Stimulated activated CD8-positive, alpha-beta memory T cell treated with anti-CD3 and anti-CD28 coated beads, Interleukin-12 subunit alpha, Interleukin-12 subunit beta, amount 100 ng/mL, for 24 hours (primary cell): ENCODE results near the gene KCTD1.

Experiments used
- DNase-seq: peaks from one replicate; pipeline ENCODE4 v3.0.0-alpha.2; 2020; ENCODE audit errors: extremely low read depth

KCTD1 gene

DNA sequence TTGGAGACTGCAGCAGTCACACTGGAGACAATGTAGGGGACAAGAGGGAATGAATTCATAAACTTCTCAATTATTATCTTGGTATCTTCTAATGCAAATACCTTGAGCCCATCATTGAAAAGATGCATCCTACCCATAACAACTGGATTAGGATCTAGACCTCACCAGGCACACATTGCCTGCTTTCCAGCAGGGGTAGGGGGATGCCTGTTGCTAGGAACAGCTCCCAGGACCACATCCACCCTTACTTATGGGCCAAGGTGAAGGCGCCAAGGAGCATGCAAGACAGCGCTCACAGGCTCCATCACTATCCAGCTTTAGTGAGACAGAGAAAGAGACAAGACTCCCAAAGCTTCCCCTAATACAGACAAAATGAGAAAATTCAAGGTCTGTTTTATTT, 24.4 kb downstream of the KCTD1 start:
- DNase-seq: no peak

DNA sequence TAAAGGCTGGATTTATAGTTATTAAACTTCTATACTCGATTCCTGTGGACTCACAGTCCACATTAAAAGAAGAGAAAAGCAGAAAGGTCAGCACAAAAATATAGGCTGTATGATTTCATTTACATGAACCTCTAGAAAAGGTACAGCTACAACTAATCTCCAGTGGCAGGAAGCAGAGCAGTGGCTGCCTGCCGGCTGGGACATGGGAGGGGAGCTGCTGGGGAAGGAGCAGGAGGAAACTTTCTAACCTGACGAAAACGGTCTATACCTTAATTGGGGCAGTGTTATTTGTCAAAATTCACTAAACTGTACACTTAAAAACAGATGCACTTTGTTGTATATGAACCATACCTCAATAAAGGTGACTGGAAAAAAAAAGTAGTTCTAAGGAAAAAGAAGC, 26.7 kb downstream of the KCTD1 start:
- DNase-seq: no peak

DNA sequence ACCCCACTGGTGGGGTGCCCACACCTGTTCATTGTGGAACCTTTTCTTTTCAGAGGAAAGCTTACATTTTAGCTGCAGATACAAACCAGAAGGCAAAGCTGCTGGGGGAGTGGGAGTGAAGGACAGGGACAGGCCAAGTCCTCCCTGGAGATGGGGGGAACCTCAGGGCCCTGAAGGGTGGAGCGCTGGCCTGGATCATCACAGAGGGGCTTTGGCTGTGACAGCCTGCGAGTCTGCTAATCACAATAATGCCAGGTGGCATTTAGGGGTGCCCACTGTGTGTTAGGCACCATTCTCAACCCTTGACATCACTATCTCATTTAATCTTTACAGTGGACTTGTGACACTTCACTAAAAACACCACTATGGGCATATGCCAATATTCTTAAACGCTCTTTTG, 27.4 kb downstream of the KCTD1 start:
- DNase-seq: no peak

DNA sequence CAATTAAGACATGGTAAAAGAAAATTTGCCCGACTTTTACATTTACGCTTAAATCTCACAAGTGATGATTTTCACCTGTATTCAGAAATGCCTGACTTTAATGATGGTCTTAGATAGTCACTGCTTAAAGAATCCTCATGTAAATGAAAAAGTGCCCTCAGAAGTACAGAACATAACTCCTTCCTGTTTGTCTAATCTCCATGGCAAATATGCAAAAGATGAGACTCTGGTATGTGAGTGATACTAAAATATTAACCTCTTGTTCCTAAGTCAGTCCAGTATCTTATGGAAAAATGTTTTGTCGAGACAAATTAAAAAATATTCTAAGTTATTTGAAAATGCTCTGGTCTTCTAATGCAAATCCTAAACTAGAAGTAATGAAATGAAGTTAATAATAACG, 29.2 kb downstream of the KCTD1 start:
- no peak for DNase-seq

- DNase-seq: no peak
Observed at GRCh38 chr18:26516964-26517363, 31.4 kb downstream of the KCTD1 start.

GRCh38 chr18:26515643-26516487, 32.5 kb downstream of the KCTD1 start:
- no peak for DNase-seq

GRCh38 chr18:26511339-26512071, 36.8 kb downstream of the KCTD1 start:
- no peak for DNase-seq

DNA sequence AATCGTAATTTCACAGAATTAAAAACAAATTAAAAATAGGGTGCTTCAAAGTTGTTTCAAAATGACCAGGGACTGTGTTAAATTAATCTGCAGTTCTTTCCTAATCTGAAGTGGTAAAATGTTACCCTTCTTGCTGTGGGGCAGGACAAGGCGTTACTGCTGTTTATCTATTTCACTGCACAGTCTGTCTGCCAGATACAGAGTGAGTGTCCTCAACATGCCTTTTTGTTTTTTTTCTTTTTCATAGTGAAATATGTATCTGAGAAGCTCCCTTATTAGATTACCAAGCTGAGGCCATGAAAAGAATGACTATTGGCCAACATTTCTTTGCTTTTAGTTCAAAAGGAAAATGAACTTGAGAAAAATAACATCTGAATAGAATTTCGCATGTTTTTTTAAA, 38.0 kb downstream of the KCTD1 start:
- DNase-seq: no peak

- DNase-seq: no peak
Observed at GRCh38 chr18:26506012-26506411, 42.3 kb downstream of the KCTD1 start.

DNA sequence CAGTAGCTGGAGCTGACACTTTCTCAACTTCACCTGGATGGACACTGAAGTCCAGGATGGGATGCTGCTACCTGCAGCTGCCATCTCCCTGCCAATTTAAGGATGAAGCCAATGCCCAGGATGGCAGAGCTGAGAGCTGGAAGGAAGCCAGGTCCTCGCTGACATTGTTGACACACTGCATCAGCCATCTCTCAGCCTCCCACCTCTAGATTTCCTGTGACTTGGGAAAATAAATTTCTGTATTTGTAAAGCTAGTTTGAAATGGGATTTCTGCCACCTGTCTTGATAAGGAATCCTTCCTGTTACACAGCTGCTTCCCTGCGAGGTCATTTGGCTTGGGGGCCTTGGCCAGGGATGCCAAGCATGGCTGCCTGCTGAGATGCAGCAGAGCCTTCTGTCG, 43.5 kb downstream of the KCTD1 start:
- no peak for DNase-seq

DNA sequence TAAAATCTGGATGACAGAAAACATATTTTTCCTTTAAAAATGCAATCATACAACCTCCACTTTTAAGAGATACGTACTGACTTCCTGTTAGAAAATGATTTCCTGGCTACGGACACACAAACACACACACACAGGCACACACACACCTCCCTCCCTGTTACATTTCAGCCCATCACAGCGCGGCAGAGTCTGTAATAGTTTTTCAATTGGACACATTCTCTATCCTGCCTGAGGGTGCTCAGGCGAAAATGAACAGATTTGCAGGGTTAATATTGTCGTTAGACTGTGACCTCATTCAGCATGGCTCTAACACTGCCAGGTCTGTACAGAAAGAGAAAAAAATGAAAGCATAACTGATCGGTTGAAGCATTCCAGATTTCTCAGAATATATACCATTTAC, 45.0 kb downstream of the KCTD1 start:
- DNase-seq: no peak

- no peak for DNase-seq
Observed at GRCh38 chr18:26502823-26503222, 45.5 kb downstream of the KCTD1 start.

DNA sequence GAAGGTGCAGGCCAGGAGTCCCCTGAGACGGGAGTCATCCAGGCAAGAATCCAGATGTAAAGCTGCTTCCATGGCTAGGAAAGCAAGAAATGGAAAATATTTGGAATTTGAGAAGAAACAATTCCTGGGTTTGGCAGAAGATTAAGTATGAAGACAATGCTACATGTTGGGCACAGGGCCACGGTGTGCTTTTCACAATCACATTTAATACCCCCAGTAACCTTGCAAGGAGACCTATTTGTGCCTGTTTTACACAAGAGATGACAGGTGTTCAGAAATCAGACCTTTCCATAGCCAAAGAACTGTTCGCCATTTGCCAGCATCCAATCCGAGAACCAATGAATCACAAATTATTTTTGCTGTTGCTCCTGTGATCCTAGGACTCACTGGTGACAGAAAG, 50.5 kb downstream of the KCTD1 start:
- no peak for DNase-seq

DNA sequence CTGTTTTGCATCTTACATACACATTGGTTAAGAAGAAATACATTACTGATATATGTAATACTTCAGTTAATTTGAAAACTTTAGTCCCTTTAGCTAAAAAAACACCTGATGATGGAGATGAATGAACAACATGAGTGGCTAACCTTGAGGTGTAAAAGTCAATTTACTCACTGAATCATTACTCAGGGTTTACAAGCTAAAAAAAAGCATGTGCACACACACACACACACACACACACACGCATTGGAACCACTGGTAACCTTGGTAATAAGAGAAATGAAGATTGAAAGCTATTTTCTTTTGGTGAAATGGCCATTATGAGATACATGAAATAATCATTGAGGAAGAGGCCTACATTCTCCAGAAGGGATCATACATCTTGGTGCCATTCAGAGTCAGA, 51.8 kb downstream of the KCTD1 start:
- DNase-seq: no peak

DNA sequence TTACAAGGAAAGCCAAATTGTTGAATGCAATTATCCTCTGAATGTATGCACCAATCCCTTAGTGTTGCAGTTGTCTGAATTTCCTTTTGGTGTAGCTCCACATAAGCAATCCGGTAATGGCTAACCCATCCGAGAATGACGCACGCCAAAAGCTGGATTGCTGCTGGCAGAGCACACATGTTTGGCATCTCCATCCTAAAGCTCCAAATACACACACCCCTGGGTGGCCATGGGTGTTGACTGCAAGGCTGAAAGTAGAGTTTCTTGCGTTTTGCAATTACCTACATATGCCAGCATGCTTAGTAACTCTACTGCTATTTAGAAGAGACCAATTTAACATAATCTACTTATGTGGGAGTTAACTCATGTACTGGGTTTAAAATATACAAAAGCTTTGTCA, 53.1 kb downstream of the KCTD1 start:
- DNase-seq: no peak

DNA sequence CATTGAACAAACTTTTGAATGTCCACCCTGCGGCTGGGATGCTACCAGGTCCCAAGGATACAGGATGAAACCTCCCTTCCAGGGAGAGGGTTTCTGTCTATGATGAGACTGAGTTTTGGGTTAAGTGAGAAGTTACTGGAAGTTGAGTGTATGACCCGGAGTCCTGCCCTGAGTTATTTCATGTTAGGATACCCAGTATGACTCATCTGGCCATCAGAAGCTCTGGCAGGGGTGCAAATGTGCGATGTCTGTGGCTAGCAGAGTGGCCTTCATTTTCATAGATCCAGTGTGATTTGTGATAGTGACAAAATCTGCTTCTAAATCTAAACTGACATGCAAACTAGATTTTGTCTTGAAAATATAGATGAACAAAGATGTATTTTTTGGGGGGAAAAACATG, 55.3 kb downstream of the KCTD1 start:
- no peak for DNase-seq

DNA sequence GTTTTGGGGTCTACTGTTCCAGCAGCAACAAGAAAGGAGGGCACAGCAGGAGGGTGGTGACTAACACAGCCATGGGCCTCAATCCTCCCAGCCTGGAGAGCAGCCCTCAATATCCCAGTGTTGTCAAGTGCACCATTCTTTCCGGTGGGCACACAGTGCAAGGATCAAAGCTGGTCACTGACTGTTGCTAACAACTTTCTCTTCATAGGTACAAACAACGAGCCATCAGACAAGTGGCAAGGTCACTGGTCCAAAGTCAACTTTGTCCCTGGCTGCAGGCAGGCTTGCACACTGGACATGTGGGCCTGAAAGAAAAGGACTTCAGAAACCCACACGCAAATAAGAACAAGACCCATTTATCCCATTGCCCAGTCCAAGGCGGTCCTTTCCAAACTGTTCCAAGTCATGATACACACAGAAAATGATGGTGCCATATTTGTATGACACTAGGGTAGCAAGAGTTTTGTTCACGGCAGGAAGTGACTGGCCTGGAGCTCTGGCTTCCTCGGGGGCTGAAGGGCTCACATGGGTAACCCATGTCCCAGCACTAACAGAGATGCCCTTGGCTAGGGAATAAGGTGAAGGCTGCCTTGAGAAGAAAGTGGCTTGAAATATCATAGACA, 57.0 kb downstream of the KCTD1 start:
- DNase-seq: no peak

- DNase-seq: no peak
Observed at GRCh38 chr18:26489881-26490280, 58.5 kb downstream of the KCTD1 start.

DNA sequence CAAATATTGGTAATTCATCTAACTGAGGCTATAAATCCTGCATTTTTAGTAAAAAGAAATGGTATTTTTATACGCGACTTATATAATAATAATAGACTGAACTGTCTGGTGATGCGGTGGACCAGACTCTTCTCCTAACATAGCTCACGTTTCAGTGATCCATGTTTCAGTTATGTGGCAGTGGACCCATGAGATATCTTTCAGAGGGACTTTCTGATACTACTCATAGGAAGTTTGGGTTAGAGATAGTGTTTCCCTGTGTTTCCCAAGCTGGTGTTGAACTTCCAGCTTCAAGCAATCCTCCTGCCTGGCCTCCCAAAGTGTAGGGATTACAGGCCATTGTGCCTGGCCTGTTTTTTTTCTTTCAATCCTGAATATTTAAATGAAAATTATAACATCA, 59.2 kb downstream of the KCTD1 start:
- no peak for DNase-seq

DNA sequence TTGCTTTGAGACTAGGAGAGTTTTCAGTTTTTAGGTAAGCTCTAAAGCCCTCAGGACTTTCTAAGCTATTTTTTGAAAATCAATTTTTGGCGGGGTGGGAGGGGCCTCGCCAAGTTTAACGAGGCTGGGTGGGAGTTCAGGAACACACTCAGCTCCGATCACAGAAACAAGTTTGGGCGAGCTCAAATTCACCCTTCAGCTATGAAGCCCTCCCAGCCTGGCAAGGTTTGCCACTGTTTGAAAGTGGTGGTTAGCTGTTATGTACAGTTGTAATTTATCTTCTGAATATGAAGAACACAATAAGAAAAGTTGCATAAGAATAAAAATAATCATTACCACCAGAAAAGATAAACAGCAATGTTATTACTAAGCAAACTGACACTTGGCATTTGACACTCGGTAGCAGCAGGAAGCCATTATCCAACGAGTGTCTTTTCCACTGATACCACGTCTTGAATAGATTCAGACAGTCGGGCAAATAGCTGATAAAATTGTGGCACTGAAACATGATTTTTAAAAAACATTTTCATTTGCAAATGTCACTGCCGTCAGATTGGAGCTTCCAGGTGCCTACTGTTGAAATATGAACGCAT, 59.8 kb downstream of the KCTD1 start:
- DNase-seq: no peak

DNA sequence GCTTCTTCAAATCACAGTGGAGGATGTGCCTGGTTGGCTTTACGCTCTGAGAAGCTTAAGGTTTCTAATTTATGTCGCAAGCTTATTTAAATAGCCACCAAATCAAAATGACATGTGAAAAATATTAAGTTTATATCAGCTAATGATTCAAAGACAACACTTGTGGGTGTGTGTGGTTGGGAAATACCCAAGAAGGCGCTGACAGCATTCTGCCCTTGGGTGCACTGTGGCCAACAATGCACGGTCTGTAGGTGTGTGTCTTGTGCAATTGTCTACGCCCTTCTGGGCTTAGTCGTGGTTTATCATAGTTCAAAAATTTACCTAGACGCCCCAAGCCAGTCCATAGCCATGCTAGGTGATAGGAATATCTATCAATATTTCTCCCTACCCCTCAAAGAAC, 60.9 kb downstream of the KCTD1 start:
- DNase-seq: no peak

GRCh38 chr18:26483633-26484032, 64.7 kb downstream of the KCTD1 start:
- no peak for DNase-seq

DNA sequence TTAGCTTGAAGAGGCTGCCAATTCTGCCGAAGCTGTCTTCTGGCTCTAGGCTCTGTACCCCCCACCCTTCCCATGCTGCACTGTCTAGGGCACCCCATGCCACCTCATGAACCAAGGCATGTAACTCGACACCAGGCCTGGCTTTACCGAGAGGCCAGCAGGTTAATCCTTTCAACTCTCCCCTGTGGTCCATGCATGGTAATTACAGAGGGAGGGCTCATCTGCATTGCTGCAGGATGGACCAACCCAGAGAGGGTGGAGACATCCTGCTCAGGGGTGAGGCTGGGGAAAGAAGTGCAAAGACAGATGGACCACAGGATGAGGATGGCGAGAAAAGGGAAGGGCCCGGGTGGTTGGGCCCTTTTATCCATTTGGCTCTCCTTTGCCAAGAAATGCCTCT, 65.8 kb downstream of the KCTD1 start:
- no peak for DNase-seq
